Stimulated activated CD8-positive, alpha-beta memory T cell treated with anti-CD3 and anti-CD28 coated beads, Interleukin-12 subunit alpha, Interleukin-12 subunit beta, amount 100 ng/mL, for 24 hours (primary cell): ENCODE results near the gene SYNPO.

Experiments used
- DNase-seq: peaks from one replicate; pipeline ENCODE4 v3.0.0-alpha.2; 2020; ENCODE audit errors: extremely low read depth

SYNPO gene

DNA sequence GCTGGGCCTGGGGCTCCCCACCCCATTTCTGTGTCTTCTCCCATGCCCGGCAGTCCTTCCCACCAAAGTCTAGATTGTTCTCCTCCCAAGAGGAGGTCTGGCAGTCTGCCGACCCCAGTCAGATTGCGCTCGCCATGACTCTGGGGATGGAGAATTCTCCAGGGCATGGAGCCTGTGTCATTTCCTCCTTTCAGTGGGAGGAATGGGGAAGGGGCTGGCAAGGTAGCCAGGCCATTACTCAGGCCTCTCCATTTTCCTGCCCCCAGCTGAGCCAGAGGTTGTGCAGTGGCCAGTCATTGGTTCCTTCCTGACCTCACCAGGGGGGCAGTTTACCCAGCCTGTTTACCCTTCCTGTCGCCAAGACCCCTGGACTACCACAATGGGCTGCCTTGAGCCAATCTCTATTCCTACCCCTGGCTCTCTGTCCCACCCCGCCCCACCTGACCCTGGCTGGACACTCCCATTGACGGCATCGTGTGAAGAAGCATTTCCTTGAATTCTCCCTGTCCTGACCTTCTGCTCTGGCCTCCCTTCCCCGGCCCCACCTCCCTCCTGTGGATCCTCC is 628 bp downstream of the SYNPO start:
- DNase-seq, result no peak

DNA sequence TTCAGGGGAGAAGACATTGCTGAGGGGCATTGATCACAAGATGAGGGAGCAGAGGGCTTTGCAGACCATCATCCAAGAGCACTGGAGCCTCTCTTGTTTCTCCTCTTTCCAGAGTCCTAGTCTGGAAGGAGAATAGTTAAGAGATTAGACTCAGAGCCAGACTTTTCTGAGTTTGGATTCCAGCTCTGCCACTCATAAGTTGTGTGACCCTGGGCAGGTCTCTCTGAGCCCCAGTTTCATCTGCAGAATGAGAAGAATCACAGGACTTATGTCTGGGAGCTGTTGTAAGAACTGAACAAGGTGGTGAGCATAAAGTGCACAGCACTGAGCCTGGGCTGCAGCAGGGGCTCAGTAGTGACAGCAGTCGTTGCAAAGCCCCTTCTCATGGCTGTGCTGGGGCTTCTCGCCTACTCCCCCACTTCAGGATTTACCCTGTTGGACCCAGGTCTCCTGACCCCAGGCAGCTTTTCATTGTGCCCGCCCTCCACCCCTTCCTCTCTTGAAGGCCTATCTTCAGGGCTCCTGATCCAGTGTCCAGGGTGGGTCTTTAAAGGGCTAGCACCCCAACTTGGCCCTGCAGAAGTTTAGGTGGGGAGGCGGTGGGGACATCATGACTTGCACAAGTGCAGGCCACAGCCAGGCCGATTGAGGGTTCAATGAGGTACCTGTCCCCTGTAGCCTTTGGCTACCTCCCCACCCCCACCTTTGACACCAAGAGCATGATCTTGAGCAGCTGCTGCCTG is 1.5 kb downstream of the SYNPO start:
- DNase-seq, result no peak

GRCh38 chr5:150642567-150642927 is 2.1 kb downstream of the SYNPO start:
- no peak for DNase-seq

DNA sequence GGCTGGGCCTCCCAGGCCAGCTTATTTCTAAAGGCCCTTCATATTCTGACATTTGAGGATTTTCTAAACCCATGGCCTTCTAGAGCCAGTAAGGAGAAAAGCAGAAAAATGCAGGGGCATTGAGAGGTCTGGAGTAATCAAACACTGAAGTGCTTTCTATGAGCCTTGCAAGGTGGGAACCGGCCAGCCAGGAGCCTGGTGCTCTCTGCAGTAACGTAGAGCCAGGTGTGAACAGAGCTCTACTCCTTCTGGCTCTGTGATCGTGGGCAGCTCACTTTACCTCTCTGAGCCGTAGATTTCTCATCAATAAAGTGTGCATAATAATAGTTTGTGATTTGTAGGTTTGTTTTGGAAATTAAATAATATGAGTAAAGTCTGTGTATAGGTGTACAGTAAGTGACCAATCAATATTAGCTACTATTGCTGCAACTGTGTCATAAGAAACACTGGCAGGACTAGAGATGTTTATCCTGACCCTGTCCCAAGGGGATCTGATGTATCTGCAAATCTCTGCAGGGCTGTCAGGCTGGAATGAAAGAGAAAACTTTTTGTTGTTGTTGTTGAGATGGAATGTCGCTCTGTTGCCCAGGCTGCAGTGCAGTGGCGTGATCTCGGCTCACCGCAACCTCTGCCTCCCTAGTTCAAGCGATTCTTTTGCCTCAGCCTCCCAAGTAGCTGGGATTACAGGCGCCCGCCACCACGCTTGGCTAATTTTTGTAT is 2.7 kb downstream of the SYNPO start:
- no peak for DNase-seq

DNA sequence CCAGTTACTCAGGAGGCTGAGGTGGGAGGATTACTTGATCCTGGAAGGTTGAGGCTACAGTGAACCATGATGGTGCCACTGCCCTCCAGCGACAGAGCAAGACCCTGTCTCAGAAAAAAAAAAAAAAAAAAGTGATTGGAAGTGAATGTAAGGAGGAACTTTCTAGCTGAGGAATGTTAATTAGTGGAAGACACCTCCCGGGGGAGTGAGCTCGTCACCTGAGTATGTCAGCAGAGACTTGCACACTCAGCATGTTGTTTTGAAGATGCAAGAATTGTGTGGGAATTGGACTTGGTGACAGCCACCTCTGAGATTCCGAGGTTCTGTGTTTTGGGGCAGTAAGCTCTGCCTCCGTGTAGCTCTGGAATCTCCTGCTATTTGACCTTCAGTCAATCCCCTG is 3.6 kb downstream of the SYNPO start:
- no peak for DNase-seq

- DNase-seq, result no peak
These were observed 4.1 kb downstream of the SYNPO start for GRCh38 chr5:150644514-150644913.

- no peak for DNase-seq
These were observed 4.7 kb downstream of the SYNPO start for GRCh38 chr5:150645070-150645700.

DNA sequence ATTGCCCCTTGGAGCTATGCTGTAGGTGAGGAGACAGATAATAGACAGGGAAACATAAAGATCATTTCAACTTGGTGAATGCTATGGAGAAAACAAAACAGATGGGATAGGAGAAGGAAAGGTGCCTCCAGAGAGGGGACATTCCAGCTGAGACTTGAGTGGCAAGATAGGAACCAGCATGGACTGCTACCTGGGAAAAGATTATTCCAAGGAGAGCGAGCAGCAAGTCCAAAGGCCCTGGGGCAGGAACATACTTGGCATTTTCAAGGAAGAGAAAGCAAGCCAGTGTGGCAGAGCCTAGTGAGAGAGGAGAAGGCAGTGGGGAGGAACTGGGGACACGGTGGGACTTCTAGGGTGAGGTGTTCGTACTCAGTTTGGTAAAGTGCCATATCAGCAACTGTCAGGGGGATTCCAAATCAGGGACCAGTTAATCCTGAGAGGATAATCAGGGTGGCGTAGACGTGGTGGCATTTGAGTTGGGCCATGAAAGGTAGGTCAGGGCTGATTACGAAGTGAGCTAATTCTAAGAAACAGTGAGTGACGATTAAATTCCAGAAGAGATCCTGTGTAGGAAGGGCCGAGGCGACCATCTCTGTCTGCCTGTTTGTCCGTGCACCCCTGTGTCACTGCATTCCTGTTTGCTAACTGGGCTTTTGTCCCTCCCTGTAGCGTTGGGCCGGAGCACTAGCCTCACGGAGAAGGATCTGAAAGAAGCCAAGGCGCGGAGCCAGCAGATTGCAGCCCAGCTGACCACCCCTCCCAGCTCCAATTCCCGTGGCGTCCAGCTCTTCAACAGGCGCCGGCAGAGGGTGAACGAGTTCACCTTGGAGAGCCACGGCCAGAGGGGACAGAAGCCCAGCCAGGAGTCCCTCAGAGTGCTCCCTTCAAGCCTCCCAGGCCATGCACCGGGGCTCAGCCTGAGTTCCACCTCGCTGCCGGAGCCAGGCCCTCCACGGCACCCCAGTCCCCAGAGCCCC is 7.1 kb downstream of the SYNPO start:
- no peak for DNase-seq

DNA sequence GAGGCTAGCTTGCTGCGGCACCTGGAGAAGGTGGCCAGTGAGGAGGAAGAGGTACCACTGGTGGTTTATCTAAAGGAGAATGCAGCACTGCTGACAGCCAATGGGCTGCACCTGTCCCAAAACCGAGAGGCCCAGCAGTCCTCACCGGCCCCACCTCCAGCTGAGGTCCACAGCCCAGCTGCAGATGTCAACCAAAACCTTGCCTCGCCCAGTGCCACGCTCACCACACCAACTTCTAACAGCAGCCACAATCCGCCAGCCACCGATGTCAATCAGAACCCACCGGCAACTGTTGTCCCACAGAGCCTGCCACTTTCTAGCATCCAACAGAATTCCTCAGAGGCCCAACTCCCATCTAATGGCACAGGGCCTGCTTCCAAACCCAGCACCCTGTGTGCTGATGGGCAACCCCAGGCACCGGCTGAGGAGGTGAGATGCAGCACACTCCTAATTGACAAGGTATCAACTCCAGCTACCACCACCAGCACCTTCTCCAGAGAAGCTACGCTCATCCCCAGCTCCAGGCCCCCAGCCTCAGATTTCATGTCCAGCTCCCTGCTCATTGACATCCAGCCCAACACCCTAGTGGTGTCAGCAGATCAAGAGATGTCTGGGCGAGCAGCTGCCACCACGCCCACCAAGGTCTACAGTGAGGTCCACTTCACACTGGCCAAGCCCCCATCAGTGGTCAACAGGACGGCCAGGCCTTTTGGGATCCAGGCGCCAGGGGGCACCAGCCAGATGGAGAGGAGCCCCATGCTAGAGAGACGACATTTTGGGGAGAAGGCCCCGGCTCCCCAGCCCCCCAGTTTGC is 8.0 kb downstream of the SYNPO start:
- DNase-seq, result no peak

- DNase-seq, result no peak
These were observed 8.9 kb downstream of the SYNPO start for GRCh38 chr5:150649108-150650020.

DNA sequence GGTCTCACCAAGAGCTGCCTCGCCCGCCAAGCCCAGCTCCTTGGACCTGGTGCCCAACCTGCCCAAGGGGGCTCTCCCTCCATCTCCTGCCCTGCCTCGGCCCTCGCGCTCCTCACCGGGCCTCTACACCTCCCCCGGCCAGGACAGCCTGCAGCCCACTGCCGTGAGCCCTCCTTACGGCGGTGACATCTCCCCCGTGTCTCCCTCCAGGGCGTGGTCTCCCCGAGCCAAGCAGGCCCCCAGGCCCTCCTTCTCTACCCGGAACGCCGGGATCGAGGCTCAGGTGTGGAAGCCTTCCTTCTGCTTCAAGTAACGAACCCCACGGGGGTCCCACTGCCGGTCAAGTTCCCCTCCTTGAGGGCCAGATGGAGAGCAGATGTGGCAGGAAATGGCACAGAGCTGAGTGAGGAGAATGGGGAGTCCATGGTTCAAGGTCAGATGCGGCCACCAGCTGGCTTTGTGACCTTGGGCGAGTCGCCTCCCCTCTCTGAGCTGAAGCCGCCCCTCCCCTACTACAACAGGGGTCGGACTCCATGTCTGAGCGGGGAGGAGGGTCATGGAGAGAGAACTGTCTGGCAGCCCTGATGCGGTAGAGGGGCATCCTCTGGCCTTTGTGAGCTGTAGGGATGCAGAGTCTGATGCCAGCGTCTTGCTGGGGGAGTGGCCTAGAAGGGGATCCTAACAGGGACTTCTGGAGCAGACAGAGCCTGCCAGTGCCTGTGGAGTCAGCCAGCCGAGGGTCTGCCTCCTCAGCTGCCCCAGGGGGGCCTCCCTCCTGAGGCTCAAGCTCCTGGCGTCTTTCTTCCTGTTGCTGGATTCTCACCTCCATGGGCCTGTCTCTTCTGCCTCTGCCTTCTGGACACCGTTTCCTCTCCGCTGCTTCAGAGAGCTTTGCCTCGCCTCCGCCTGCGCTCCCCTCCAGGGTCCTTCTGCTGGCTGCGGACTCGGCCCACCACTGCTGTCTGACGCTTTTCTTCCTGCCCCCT is 9.9 kb downstream of the SYNPO start:
- no peak for DNase-seq

- no peak for DNase-seq
These were observed 10.9 kb downstream of the SYNPO start for GRCh38 chr5:150651382-150651781.

DNA sequence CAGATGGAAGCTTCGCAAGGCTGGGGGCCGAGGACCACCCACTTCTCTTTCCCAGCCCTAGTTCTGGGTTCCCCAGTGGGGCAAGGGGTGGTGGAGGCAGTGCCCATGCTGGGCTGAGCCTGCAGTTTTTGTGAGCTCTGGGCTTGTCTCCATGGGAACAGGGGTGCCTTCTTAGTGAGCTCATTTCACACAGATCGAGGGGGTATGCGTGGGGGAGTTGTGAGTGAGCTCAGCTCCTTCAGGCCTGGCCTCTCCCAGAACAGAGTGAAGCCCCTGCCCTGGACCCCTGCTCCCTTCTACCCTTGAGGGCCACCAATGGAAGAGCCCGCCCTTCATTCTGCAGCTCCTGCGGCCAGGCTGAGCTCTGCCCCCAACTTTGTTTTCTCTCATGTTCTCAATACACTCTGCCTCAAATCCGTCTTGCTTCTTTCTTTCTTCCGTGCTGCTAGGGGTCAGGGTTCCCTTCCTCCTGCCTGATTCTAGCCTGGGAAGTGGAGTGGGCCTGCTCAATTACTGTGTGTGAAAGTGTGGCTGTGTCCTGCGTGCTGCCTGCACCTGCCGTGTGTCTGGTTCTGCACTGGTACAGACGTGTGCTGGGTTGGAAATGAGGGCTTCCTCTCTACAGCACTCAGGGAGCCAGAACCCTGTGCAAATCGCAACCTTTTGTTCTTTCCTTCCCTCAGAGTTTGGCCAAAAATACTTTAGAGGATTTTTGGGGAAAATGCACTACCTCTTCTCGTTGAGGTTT is 11.6 kb downstream of the SYNPO start:
- no peak for DNase-seq

DNA sequence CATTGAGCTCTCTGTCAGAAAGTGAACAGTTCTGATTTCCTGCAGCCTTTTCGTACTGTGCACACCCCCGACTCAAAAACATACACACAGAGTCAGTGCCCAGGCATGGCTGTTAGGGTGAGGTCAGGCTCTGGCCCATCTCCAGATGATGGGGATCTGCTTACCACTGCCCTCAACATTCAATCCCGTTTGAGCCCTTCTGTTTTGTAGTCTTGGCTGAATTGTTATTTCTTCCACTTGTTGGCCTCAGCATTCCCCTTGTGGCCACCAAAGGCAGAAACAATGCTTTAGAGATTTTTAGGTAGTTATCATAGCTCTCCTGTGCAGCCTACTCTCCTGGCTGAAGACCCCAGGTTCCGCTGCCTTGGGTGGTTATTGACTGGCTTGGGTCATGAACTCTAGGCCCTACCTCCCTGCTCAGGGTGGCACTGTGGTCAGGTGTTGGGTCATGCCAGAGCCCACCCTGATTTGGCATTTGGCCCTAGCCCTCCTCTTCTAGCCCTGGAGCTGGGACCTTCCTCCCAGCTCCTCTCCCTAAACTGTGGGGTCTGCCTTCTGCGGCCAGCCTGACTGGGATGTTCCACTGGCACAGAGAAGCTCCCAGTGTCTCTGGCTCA is 12.8 kb downstream of the SYNPO start:
- DNase-seq, result no peak

DNA sequence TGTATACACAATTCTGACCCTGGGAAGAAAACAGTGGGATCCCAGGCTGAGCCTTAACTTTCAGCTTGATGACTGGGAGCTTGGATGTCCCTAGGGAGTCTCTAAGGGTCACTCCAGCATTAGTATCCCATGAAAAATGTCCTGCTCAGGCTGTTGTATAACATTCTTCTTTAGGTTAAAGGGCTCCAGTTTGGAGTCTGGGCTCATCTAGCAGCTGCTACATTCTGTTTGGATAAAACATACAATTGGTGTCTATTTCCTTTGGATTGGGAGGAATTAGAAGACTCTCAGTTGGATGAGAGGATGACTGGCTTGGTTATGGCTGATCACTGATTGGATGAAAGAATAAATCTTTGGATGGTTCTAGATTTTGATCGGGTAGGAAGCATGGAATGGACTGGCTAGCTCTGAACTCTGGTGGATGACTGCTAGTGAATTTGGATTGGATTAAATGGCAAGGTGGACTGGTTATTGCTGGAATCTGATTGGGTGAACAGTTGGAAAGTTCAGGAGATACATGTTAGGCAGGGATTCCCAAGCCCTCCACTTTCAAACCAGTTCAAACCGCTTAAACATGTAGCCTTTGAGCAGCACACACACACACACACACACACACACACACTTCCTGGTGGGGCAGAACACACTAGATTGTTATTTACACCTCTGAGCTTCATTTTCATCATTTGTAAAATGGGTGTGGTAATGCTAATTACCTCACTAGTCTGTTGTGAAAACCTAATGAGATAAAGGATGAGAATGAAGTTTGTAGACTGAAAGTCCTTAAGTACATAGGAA is 13.5 kb downstream of the SYNPO start:
- DNase-seq, result no peak

DNA sequence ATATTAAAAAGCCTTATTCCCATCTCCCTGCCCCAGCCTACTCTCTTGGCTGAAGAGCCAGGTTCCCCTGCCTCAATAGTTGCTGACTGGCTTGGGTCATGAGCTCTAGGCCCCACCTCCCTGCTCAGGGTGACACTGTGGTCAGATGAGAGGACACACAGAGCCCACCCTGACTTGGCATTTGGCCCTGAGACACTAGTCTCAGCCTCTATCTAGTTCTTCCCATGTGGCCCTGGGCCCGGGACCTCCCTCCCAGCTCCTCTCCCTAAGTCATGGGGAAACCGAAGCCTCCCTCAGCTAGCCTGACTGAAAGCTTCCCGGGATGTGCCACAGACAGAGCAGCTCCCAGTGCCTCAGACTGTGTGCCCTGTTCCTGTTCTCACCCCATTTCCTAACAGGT is 14.8 kb downstream of the SYNPO start:
- DNase-seq, result no peak
